Measurements from ENCODE around the gene USP44. TPM values are rescaled to one million over a fixed set of nuclear protein-coding genes. Genes with fewer than 3 reads are reported as not detected.

The USP44 gene
- total and polyA plus RNA-seq, 10 of the 15 experiments (the other 5 are each of a cell fraction or from before 2014, with no cell fraction given), result 0.02 to 0.26 (median 0.12) TPM; not detected in 6

DNA sequence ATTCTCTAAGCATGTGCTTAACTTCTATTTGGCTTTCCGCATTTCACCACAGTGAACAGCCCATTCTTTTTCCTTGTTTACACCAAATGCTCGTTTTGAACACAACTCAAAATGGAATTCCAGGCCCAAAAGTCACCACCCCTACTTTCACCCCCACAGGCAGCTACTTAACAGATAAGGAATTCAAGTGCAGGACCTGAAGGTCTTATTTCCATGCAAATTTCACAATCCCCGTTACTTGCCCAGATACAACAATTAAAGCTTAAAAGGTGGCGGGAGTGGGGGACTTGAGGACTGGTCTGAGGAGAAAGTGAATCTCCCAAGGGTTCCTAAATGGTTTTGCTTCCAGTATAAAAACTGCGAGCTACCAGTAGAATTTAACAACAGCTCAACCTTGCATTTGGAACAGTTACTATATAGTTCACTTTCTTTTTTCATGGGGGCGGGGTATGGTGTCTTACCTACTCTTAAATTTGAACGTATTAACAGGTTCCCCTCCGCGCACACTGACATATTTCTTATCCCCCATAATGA is 3.7 kb downstream of the USP44 start (continued):
- TF ChIP-seq, protein P1, sequence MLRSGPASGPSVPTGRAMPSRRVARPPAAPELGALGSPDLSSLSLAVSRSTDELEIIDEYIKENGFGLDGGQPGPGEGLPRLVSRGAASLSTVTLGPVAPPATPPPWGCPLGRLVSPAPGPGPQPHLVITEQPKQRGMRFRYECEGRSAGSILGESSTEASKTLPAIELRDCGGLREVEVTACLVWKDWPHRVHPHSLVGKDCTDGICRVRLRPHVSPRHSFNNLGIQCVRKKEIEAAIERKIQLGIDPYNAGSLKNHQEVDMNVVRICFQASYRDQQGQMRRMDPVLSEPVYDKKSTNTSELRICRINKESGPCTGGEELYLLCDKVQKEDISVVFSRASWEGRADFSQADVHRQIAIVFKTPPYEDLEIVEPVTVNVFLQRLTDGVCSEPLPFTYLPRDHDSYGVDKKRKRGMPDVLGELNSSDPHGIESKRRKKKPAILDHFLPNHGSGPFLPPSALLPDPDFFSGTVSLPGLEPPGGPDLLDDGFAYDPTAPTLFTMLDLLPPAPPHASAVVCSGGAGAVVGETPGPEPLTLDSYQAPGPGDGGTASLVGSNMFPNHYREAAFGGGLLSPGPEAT (IDR thresholded peaks at IDR 0.05; ENCODE audit: low read depth), result no peak
- no peak for TF ChIP-seq NFYB (IDR thresholded peaks at IDR 0.05; ENCODE audit: insufficient read depth, low read depth, low read length)

GRCh38 chr12:95546491-95546813 is 4.8 kb downstream of the USP44 start:
- Histone ChIP-seq H2AFZ (ENCODE audit: control insufficient read depth, low read depth, low read length) (no peak overlapping the region), H3K4me2 (ENCODE audit: control insufficient read depth, insufficient read depth) (no peak overlapping the region)
- DNase-seq (ENCODE audit: low read depth, low spot score), result no peak
- TF ChIP-seq CUX1 (IDR thresholded peaks at IDR 0.05; ENCODE audit: insufficient replicate concordance, low read depth, low read length), result no peak
- TF ChIP-seq SRF (IDR thresholded peaks at IDR 0.05; ENCODE audit: low read depth in 2 of 2, low read length in 2 of 2), result no peak
- TF ChIP-seq YBX1 (IDR thresholded peaks at IDR 0.05), result no peak
- no peak for TF ChIP-seq IRF4 (IDR thresholded peaks at IDR 0.05; ENCODE audit: low read depth, low read length)
- TF ChIP-seq ELK1 (IDR thresholded peaks at IDR 0.05; ENCODE audit: low read depth, low read length), result no peak
- no peak for TF ChIP-seq ZNF622 (IDR thresholded peaks at IDR 0.05)
- no peak for TF ChIP-seq MAX (IDR thresholded peaks at IDR 0.05; ENCODE audit: low read depth, low read length)
- TF ChIP-seq, protein P1 (IDR thresholded peaks at IDR 0.05; ENCODE audit: low read depth), result no peak
- TF ChIP-seq BMI1 (IDR thresholded peaks at IDR 0.05; ENCODE audit: borderline replicate concordance), result no peak

More at GRCh38 chr12:95546491-95546813, 4.8 kb downstream of the USP44 start:
- no peaks in the 10 kb centered on the region for H3K36me3 ChIP-seq (ENCODE audit: control insufficient read depth in 2 of 2, insufficient read depth in 2 of 2, low read length in 1 of 2)
- H3K27ac ChIP-seq (ENCODE audit: control insufficient read depth, insufficient read depth), result no peak overlapping the region
- RAD21 ChIA-PET (ENCODE audit: unreplicated experiment), result no interaction called here
- WGBS (ENCODE audit: insufficient coverage, insufficient replicate concordance, low lambda C conversion rate, missing lambda C conversion rate), result 38% methylated on average over 9 of the region's 9 CpGs
- no peaks in the 10 kb centered on the region for H3K79me2 ChIP-seq (ENCODE audit: control insufficient read depth, insufficient read depth, low read length)
- H3K9me3 ChIP-seq (replicated peaks; ENCODE audit: control insufficient read depth, insufficient read depth, low read length), result peaks cover 6% of the 10 kb centered on the region
- BruUV-seq (replicated peaks), result no TSS peak
- H3K4me1 ChIP-seq (ENCODE audit: control insufficient read depth, insufficient read depth, low read length), result no peaks in the 10 kb centered on the region
- SMC1A ChIA-PET (ENCODE audit: uncharacterized antibody, unreplicated experiment), result no interaction called here
- no peak overlapping the region for H3K9ac ChIP-seq (ENCODE audit: control insufficient read depth, insufficient read depth, low read length)
- CTCF ChIA-PET, result no interaction called here
- POLR2A ChIA-PET, result no interaction called here
- H4K20me1 ChIP-seq (ENCODE audit: control insufficient read depth, insufficient read depth), result no peaks in the 10 kb centered on the region
- no peak for ATAC-seq
- no peak for FAIRE-seq
- H3K4me3 ChIP-seq, result no peak overlapping the region
- H3K27me3 ChIP-seq (replicated peaks in 1 of 2; ENCODE audit: control insufficient read depth in 2 of 2, insufficient read depth in 2 of 2, low read length in 1 of 2), result peaks cover 5 to 14% of the 10 kb centered on the region in 2 experiments
- intact Hi-C loops (cut with micrococcal nuclease; ENCODE audit: unreplicated experiment) (no loop called here), in situ Hi-C loops (cut with MboI) (no loop called here)

Measured in GM12878 (cell line).